NCI-H1417 treated with DMSO at 0.1 percent for 48 hours (cell line): ENCODE results near the gene RNF44.
A peak's percentile ranks its signal among the peaks of the same experiment; 100 is the strongest.

ENCODE experiments used
- DNase-seq: peaks from one replicate; lab custom pipeline; 2025; lab: John Stamatoyannopoulos, UW

RNF44 gene

DNA sequence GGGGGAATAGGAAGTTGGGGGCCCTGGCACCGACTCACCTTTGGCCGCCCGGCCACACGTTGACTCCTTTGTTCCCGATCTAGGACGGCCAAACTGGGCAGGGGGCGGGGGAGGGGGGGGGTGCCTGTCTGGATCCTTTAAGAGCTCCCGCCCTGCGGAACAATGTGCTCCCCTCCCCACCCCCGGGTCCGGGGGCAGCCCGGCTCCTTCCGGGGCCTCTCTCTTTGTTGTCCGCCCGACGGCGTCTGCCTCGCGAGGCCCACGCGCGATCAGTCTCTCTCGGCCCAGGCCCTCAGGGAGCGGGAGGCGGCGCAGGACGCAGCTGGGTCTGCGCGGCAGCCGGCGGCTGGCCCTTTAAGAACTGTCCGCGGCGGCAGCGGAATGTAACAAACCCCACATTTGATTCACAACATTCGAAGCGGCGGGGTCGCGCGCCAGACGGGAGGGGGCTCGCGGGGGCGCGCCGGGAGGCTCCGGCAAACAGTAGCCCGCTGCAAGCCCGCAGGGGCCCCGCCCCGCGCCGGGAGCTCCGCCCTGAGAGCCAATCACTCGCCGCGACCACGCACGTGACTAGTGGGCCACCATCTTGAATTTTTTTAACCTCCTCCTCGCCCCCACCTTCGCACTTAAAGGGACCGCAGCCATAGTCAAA lies at the start of gene RNF44:
RNF44 (minus strand) TSS at position 501 of the 652 bp plus-strand sequence. CDS start 4,930 bp downstream, outside the sequence.
- peak; percentile 70 for DNase-seq

DNA sequence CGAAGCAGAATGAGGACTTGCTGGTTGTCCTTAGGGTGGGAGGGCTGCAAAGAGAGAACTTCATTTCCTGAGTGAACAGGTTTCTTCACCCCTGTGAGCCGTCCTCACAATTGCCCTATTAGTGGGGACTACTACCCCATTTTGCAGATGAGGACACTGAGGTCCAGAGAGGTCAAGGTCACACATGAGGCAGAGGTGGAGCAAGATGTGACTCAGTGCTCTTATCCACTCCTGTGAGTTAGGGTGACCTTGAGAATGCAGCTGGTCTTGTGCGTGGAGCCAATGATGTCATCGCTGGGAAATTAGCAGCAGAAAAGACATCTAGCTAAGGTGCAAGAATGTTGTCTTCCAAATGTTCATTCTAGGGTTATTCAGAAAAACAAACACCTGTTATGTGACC lies 45.9 kb upstream of the RNF44 start:
- DNase-seq = no peak

- DNase-seq = no peak
These were observed 44.2 kb upstream of the RNF44 start for GRCh38 chr5:176581361-176581760.

- DNase-seq = no peak
These were observed 42.1 kb upstream of the RNF44 start for GRCh38 chr5:176579323-176579722.

DNA sequence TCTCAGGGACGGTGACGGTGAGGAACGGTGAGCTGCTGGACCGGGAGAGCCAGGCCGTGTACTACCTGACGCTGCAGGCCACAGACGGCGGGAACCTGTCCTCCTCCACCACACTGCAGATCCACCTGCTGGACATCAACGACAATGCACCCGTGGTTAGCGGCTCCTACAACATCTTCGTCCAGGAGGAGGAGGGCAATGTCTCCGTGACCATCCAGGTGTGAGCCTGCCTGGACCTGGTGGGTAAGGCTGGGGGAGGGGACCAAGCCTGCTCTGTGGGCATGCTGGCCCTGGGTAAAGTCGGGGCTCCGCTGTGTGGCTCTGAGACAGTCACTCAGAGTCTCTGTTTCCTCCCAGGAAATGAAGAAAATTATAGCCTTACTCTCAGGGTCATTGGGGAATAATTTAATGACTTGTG lies 41.2 kb upstream of the RNF44 start:
- no peak for DNase-seq

- no peak for DNase-seq
These were observed 40.3 kb upstream of the RNF44 start for GRCh38 chr5:176577312-176578176.

DNA sequence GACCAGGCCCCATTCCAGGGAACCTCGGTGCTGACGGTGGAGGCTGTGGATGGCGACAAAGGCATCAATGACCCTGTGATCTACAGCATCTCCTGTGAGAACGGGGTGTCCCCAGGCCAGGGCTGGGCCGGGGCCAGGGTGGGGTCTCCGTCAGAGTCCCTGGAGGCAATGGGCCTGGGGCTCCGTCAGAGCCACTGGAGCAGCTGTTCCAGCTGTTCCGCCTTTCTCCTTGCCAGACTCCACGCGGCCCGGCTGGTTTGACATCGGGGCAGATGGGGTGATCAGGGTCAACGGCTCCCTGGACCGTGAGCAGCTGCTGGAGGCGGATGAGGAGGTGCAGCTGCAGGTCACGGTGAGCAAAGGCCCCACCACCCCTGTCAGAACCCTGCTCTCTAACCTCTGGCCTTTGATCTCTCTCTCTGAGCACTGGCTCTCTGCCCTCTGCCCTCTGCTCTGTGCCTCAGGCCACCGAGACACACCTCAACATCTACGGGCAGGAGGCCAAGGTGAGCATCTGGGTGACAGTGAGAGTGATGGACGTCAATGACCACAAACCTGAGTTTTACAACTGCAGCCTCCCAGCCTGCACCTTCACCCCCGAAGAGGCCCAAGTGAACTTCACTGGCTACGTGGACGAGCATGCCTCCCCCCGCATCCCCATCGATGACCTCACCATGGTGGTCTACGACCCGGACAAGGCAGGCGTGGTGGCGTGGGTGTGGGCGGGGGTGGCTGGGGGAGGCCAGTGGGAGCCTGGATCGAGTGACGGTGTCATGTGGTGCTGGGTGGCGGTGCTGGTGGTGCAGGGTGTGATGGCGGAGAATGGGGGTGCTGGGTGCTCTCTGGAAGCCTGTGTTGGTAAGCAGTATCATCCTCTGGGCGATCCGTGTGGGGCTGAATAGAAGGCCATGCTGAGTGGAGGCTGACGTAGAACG lies 38.6 kb upstream of the RNF44 start:
- no peak for DNase-seq

DNA sequence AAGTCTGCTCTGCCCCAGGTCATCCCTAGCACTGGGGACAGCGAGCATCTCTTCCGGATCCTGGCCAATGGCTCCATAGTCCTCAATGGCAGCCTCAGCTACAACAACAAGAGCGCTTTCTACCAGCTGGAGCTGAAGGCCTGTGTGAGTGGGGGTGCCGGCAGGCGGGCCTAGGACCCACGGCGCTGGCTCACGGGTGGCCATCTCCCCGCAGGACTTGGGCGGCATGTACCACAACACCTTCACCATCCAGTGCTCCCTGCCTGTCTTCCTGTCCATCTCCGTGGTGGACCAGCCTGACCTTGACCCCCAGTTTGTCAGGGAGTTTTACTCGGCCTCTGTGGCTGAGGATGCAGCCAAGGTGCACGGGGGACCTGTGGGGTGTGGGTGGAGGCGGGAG lies 37.9 kb upstream of the RNF44 start:
- DNase-seq = no peak

GRCh38 chr5:176574297-176574591 lies 37.0 kb upstream of the RNF44 start:
- DNase-seq = no peak

GRCh38 chr5:176573564-176574296 lies 36.5 kb upstream of the RNF44 start:
- DNase-seq = no peak

DNA sequence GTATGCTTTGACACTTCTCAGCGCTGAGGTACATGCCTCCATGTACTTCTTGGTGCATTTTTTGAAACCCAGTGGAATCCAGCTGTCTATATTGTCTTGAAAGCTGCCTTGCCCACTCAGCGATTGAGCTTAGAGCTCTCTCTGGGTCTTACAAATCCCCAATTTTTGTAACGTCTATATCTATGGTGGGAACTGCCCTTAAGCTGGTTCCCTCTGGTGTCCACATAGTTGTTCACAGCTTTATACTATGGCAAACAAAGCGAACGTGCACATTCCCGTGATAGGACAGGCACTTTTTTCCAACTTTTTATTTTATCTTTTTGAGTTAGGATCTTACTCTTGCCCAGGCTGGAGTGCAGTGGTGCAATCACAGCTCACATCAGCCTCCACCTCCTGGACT lies 32.8 kb upstream of the RNF44 start:
- no peak for DNase-seq

DNA sequence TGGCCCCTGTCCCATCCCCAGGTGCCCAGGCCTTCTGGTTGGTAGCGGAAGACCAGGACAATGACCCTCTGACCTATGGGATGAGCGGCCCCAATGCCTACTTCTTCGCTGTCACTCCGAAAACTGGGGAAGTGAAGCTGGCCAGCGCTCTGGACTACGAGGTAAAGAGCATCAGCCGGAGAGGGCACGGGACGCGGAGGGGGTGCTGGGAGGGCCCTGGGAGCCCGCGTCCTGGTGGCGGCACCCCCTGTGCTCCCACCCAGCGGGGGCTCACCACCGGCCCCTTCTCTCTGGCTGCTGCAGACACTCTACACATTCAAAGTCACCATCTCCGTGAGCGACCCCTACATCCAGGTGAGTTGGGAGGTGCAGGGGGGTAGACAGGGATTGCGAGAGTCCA lies 31.5 kb upstream of the RNF44 start:
- no peak for DNase-seq

GRCh38 chr5:176565760-176566288 lies 28.6 kb upstream of the RNF44 start:
- DNase-seq = no peak

GRCh38 chr5:176564002-176564401 lies 26.8 kb upstream of the RNF44 start:
- DNase-seq = no peak

- DNase-seq = no peak
These were observed 25.0 kb upstream of the RNF44 start for GRCh38 chr5:176562189-176562588.

DNA sequence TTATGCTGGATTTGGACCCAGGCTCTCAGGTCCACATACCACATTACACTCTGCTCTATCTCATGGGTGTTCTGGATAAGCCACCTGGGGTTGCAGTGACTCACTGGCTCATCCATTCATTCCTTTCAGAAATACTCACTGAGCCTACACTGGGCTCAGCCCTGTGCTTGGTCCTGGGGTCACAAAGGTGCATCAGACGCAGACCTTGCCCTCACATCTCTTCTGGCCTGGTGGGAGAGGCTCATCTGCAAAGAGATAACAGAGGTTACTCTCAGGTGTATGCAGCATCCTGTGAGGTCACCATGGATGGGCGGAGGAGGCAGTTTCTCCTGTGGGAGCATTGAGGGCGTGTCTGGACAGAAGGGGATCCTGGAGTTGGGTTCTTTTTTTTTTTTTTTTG lies 24.1 kb upstream of the RNF44 start:
- no peak for DNase-seq

- no peak for DNase-seq
These were observed 23.2 kb upstream of the RNF44 start for GRCh38 chr5:176560364-176560763.

- DNase-seq = no peak
These were observed 22.5 kb upstream of the RNF44 start for GRCh38 chr5:176559683-176560082.

- DNase-seq = no peak
These were observed 20.6 kb upstream of the RNF44 start for GRCh38 chr5:176557846-176558245.

DNA sequence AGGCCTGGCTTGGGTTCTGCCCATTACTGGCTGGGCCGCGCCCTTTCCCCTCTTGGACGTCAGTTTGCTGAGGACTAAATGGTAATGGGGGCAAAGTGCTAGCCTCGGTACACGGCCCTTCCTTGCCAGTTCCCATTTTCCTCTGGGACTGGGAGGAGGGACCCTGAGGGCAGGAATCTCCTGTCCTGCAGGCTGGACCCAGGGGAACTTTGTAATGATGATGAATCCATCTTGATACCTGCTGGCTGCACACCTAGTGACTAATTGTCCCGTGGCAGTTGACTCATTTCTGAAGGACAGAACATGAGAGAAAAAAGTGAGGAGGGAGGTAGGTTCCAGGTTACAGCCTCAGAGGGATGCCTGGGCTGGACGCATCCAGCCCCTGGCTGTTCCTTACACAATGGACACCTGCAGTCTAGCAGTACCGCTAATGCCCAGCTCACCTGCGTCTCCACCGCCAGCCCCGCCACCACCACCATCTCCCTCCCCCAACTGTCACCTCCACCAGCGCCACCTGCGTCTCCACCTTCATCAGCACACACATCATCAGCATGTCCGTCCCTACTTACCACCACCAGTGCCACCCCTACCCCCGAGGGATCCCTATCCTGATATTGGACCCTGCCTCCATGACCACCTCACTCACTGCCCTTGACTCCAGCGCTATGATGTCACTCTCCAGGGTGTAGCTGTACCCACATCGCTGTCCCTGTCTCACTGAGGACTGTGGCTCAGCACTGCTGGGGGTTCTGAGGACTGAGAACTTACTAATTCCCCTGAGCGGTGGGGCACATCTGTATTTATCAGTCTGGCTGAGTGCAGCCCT lies 16.3 kb upstream of the RNF44 start:
- no peak for DNase-seq
